Measurements from ENCODE around the gene RUNDC1. TPM values are rescaled to one million over a fixed set of nuclear protein-coding genes. Genes with fewer than 3 reads are reported as not detected.
"Not testable (repeated sequence)": the region's sequence is repeated elsewhere in the genome, so short reads cannot be mapped to it uniquely, and the experiment has no call there.

RUNDC1 gene
- total RNA-seq, 6 experiments from 2014 or later: 9.9 to 14.6 (median 10.3) TPM

GRCh38 chr17:42997390-42997983 lies 17.1 kb downstream of the RUNDC1 start:
- Mint-ChIP-seq H3K4me1 (ENCODE audit: low read depth) (peaks cover 30% of the 10 kb centered on the region), H3K4me3 (peak overlapping the region; percentile 99), H3K9me3 (no peaks in the 10 kb centered on the region), H3K36me3 (ENCODE audit: low read depth) (peaks cover 45% of the 10 kb centered on the region), H3K27me3 (ENCODE audit: insufficient read depth) (no peaks in the 10 kb centered on the region; the same call in 1 of the 2 replicates), H3K27ac (peak overlapping the region; percentile 100)
- TF ChIP-seq CTCF (IDR thresholded peaks at IDR 0.05): no peak
- no peak for DNase-seq

- Mint-ChIP-seq H3K27ac (peak within 1 kb of the TSS; percentile 100), H3K4me1 (ENCODE audit: low read depth) (peaks cover 38% of the 10 kb centered on the region), H3K27me3 (ENCODE audit: insufficient read depth) (no peaks in the 10 kb centered on the region; the same call in 1 of the 2 replicates), H3K36me3 (ENCODE audit: low read depth) (peaks cover 46% of the 10 kb centered on the region), H3K9me3 (no peaks in the 10 kb centered on the region), H3K4me3 (peak within 1 kb of the TSS; percentile 99)
- DNase-seq: peak; percentile 100
- TF ChIP-seq CTCF (IDR thresholded peaks at IDR 0.05): peak; percentile 89
Measured at GRCh38 chr17:42997984-42998938, 17.9 kb downstream of the RUNDC1 start, which contains the start of gene RPL27. Gene RPL27, plus strand, starts transcription at chr17:42998419. Its CDS starts 332 bp downstream, at chr17:42998751.

GRCh38 chr17:42999003-42999525 lies 18.7 kb downstream of the RUNDC1 start:
- Mint-ChIP-seq H3K27me3 (ENCODE audit: insufficient read depth) (no peaks in the 10 kb centered on the region; the same call in 1 of the 2 replicates), H3K4me3 (peak overlapping the region; percentile 99), H3K27ac (peak overlapping the region; percentile 100), H3K9me3 (no peaks in the 10 kb centered on the region), H3K36me3 (ENCODE audit: low read depth) (peaks cover 52% of the 10 kb centered on the region), H3K4me1 (ENCODE audit: low read depth) (peaks cover 46% of the 10 kb centered on the region)
- TF ChIP-seq CTCF (IDR thresholded peaks at IDR 0.05): no peak
- DNase-seq: no peak

DNA sequence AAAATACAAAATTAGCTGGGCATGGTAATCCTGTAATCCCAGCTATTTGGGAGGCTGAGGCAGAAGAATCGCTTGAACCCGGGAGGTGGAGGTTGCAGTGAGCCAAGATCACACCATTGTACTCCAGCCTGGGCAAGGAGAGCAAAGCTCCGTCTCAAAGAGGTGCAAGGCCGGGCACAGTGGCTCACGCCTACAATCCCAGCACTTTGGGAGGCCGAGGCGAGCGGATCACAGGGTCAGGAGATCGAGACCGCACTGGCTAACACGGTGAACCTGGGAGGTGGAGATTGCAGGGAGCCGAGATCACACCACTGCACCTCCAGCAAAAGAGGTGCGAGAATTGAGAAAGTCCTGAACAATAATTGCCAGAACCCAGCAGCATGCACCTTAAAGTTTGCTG lies 20.5 kb downstream of the RUNDC1 start:
- peak overlapping the region; percentile 32; the same call in 1 of the 2 replicates for H3K4me3 Mint-ChIP-seq
- peaks cover 47% of the 10 kb centered on the region for H3K36me3 Mint-ChIP-seq (ENCODE audit: low read depth)
- not testable (repeated sequence) for H3K9me3 Mint-ChIP-seq; DNase-seq; H3K27me3 Mint-ChIP-seq (ENCODE audit: insufficient read depth)
- peaks cover 54% of the 10 kb centered on the region for H3K4me1 Mint-ChIP-seq (ENCODE audit: low read depth)
- H3K27ac Mint-ChIP-seq: peak overlapping the region; percentile 49

DNA sequence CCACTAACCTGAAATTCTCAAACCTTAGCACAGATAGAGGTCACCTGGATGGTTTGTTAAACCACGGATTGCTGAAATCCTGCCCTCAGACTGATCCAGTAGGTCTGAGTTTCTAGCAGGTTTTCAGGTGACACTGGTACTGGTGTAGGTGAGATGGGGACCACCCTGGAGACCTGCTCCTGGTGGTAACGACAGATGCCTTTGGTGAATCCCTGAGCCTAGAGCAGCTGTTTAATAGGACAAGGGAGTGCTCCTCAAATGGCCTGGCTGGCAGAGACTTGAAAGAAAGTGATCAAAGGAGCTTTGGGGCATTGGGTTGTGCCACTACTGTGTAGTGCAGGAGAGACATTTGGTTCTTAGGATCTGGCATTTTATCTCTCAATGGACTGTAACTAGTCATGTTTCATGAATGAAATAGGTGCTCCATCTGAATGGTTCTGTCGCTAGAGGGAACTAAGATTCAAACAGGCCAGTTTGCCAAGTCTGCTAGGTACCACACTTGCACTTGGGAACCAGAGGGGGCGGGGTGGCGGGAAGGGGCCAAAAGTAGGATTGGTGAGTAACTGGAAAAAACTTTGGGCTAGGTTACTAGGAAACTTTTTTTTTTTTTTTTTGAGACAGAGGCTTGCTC lies 23.3 kb downstream of the RUNDC1 start:
- Mint-ChIP-seq H3K9me3 (no peaks in the 10 kb centered on the region), H3K36me3 (ENCODE audit: low read depth) (peaks cover 43% of the 10 kb centered on the region), H3K4me3 (no peak overlapping the region; the same call in 1 of the 2 replicates), H3K27me3 (ENCODE audit: insufficient read depth) (peaks cover 4% of the 10 kb centered on the region; the same call in 1 of the 2 replicates), H3K4me1 (ENCODE audit: low read depth) (peaks cover 53% of the 10 kb centered on the region), H3K27ac (peak overlapping the region; percentile 73)
- no peak for DNase-seq
- TF ChIP-seq CTCF (IDR thresholded peaks at IDR 0.05): peak; percentile 27; the same call in 1 of the 2 replicates
